ENCODE data around the gene GATD1.

GATD1 gene

GRCh38 chr11:725624-726202 lies 51.6 kb downstream of the GATD1 start:
- Histone ChIP-seq H3K4me3 (replicated peaks; ENCODE audit: low read depth, low read length) (peak overlapping the region; percentile 45), H3K36me3 (ENCODE audit: control insufficient read depth, insufficient read depth, low read length) (no peaks in the 10 kb centered on the region), H3K27me3 (replicated peaks; ENCODE audit: control insufficient read depth, insufficient read depth, low read length) (no peaks in the 10 kb centered on the region; the same call in 1 of the 2 replicates)
- no peak for TF ChIP-seq CTCF (IDR thresholded peaks at IDR 0.05; ENCODE audit: insufficient read depth, low read length, poor library complexity, severe bottlenecking)
- no peak for DNase-seq (ENCODE audit: extremely low read depth, insufficient read length)

GRCh38 chr11:724778-725386 lies 52.4 kb downstream of the GATD1 start:
- DNase-seq (ENCODE audit: extremely low read depth, insufficient read length) = no peak
- no peaks in the 10 kb centered on the region for H3K36me3 ChIP-seq (ENCODE audit: control insufficient read depth, insufficient read depth, low read length)
- H3K27me3 ChIP-seq (replicated peaks; ENCODE audit: control insufficient read depth, insufficient read depth, low read length) = no peaks in the 10 kb centered on the region; the same call in 1 of the 2 replicates
- TF ChIP-seq CTCF (IDR thresholded peaks at IDR 0.05; ENCODE audit: insufficient read depth, low read length, poor library complexity, severe bottlenecking) = no peak
- peak overlapping the region; percentile 45; the same call in 1 of the 2 replicates for H3K4me3 ChIP-seq (replicated peaks; ENCODE audit: low read depth, low read length)

GRCh38 chr11:724049-724777 lies 53.1 kb downstream of the GATD1 start:
- Histone ChIP-seq H3K36me3 (ENCODE audit: control insufficient read depth, insufficient read depth, low read length) (no peaks in the 10 kb centered on the region), H3K4me3 (replicated peaks; ENCODE audit: low read depth, low read length) (no peak overlapping the region), H3K27me3 (replicated peaks; ENCODE audit: control insufficient read depth, insufficient read depth, low read length) (no peaks in the 10 kb centered on the region; the same call in 1 of the 2 replicates)
- no peak for DNase-seq (ENCODE audit: extremely low read depth, insufficient read length)
- TF ChIP-seq CTCF (IDR thresholded peaks at IDR 0.05; ENCODE audit: insufficient read depth, low read length, poor library complexity, severe bottlenecking) = no peak

GRCh38 chr11:723120-723883 lies 54.0 kb downstream of the GATD1 start:
- no peak for DNase-seq (ENCODE audit: extremely low read depth, insufficient read length)
- peak; percentile 57 for TF ChIP-seq CTCF (IDR thresholded peaks at IDR 0.05; ENCODE audit: insufficient read depth, low read length, poor library complexity, severe bottlenecking)
- H3K36me3 ChIP-seq (ENCODE audit: control insufficient read depth, insufficient read depth, low read length) = no peaks in the 10 kb centered on the region
- no peaks in the 10 kb centered on the region; the same call in 1 of the 2 replicates for H3K27me3 ChIP-seq (replicated peaks; ENCODE audit: control insufficient read depth, insufficient read depth, low read length)
- H3K4me3 ChIP-seq (replicated peaks; ENCODE audit: low read depth, low read length) = no peak overlapping the region

- no peak overlapping the region for H3K4me3 ChIP-seq (replicated peaks; ENCODE audit: low read depth, low read length)
- DNase-seq (ENCODE audit: extremely low read depth, insufficient read length) = no peak
- no peak for TF ChIP-seq CTCF (IDR thresholded peaks at IDR 0.05; ENCODE audit: insufficient read depth, low read length, poor library complexity, severe bottlenecking)
- no peaks in the 10 kb centered on the region; the same call in 1 of the 2 replicates for H3K27me3 ChIP-seq (replicated peaks; ENCODE audit: control insufficient read depth, insufficient read depth, low read length)
- H3K36me3 ChIP-seq (ENCODE audit: control insufficient read depth, insufficient read depth, low read length) = no peaks in the 10 kb centered on the region
Observed at GRCh38 chr11:722346-722811, 54.9 kb downstream of the GATD1 start.
